ENCODE data around the gene DHX40. TPM values are rescaled to one million over a fixed set of nuclear protein-coding genes. Genes with fewer than 3 reads are reported as not detected.

The DHX40 gene
- total RNA-seq, 1 experiment from 2014 or later, result 23.3 TPM

GRCh38 chr17:59643159-59644140, 78.0 kb downstream of the DHX40 start:
- DNase-seq (ENCODE audit: unreplicated experiment), result no peak
- peaks cover 24% of the 10 kb centered on the region for H3K4me1 Mint-ChIP-seq (ENCODE audit: insufficient read depth, unreplicated experiment)
- no peak overlapping the region for H3K4me3 Mint-ChIP-seq (ENCODE audit: unreplicated experiment)
- ChIA-PET POLR2A (interaction anchor here (0.9 to 3.1 kb wide), 6 partner anchors 9 to 64 kb away, joined by 3 to 27 read pairs (median 4); partner anchors contain the start of genes CLTC, PTRH2 and VMP1), CTCF (interaction anchor here (0.5 to 0.7 kb wide), 2 partner anchors 36 to 272 kb away, joined by 3 to 4 read pairs; no protein-coding TSS in a partner anchor)
- BruUV-seq (replicated peaks), result no TSS peak
- peaks cover 71% of the 10 kb centered on the region for H3K36me3 Mint-ChIP-seq (ENCODE audit: insufficient read depth, unreplicated experiment)
- no peaks in the 10 kb centered on the region for H3K9me3 Mint-ChIP-seq (ENCODE audit: unreplicated experiment)
- TF ChIP-seq CTCF (IDR thresholded peaks at IDR 0.05; ENCODE audit: unreplicated experiment), result no peak
- intact Hi-C loops (cut with micrococcal nuclease), result no loop called here
- H3K27ac Mint-ChIP-seq (ENCODE audit: low read depth, unreplicated experiment), result peak overlapping the region; percentile 76
- H3K27me3 Mint-ChIP-seq (ENCODE audit: insufficient read depth, unreplicated experiment), result no peaks in the 10 kb centered on the region

- POLR2A ChIA-PET, result no interaction called here
- Mint-ChIP-seq H3K36me3 (ENCODE audit: insufficient read depth, unreplicated experiment) (peaks cover 92% of the 10 kb centered on the region), H3K9me3 (ENCODE audit: unreplicated experiment) (no peaks in the 10 kb centered on the region), H3K4me1 (ENCODE audit: insufficient read depth, unreplicated experiment) (peaks cover 21% of the 10 kb centered on the region), H3K27ac (ENCODE audit: low read depth, unreplicated experiment) (no peak overlapping the region), H3K27me3 (ENCODE audit: insufficient read depth, unreplicated experiment) (no peaks in the 10 kb centered on the region), H3K4me3 (ENCODE audit: unreplicated experiment) (no peak overlapping the region)
- TF ChIP-seq CTCF (IDR thresholded peaks at IDR 0.05; ENCODE audit: unreplicated experiment), result no peak
- no TSS peak for BruUV-seq (replicated peaks)
- CTCF ChIA-PET, result interaction anchor here (1.6 kb wide), 1 partner anchor 10 kb away, joined by 3 read pairs; no protein-coding TSS in a partner anchor
- no peak for DNase-seq (ENCODE audit: unreplicated experiment)
- intact Hi-C loops (cut with micrococcal nuclease), result no loop called here
Observed at GRCh38 chr17:59647288-59647687, 81.9 kb downstream of the DHX40 start.

GRCh38 chr17:59649886-59650285, 84.5 kb downstream of the DHX40 start:
- Mint-ChIP-seq H3K27me3 (ENCODE audit: insufficient read depth, unreplicated experiment) (no peaks in the 10 kb centered on the region), H3K9me3 (ENCODE audit: unreplicated experiment) (no peaks in the 10 kb centered on the region), H3K4me3 (ENCODE audit: unreplicated experiment) (no peak overlapping the region), H3K27ac (ENCODE audit: low read depth, unreplicated experiment) (no peak overlapping the region), H3K4me1 (ENCODE audit: insufficient read depth, unreplicated experiment) (peaks cover 6% of the 10 kb centered on the region), H3K36me3 (ENCODE audit: insufficient read depth, unreplicated experiment) (peaks cover 96% of the 10 kb centered on the region)
- DNase-seq (ENCODE audit: unreplicated experiment), result no peak
- ChIA-PET CTCF (no interaction called here), POLR2A (interaction anchor here (1.1 kb wide), 1 partner anchor 12 kb away, joined by 4 read pairs; no protein-coding TSS in a partner anchor)
- intact Hi-C loops (cut with micrococcal nuclease), result no loop called here
- BruUV-seq (replicated peaks), result no TSS peak
- TF ChIP-seq CTCF (IDR thresholded peaks at IDR 0.05; ENCODE audit: unreplicated experiment), result no peak

- intact Hi-C loops (cut with micrococcal nuclease), result no loop called here
- no peaks in the 10 kb centered on the region for H3K9me3 Mint-ChIP-seq (ENCODE audit: unreplicated experiment)
- no peak overlapping the region for H3K4me3 Mint-ChIP-seq (ENCODE audit: unreplicated experiment)
- H3K27ac Mint-ChIP-seq (ENCODE audit: low read depth, unreplicated experiment), result no peak overlapping the region
- H3K27me3 Mint-ChIP-seq (ENCODE audit: insufficient read depth, unreplicated experiment), result no peaks in the 10 kb centered on the region
- TF ChIP-seq CTCF (IDR thresholded peaks at IDR 0.05; ENCODE audit: unreplicated experiment), result no peak
- CTCF ChIA-PET, result no interaction called here
- POLR2A ChIA-PET, result interaction anchor here (0.7 to 1.2 kb wide), 3 partner anchors 11 to 52 kb away, joined by 3 to 4 read pairs (median 3); no protein-coding TSS in a partner anchor
- peaks cover 6% of the 10 kb centered on the region for H3K4me1 Mint-ChIP-seq (ENCODE audit: insufficient read depth, unreplicated experiment)
- BruUV-seq (replicated peaks), result no TSS peak
- DNase-seq (ENCODE audit: unreplicated experiment), result no peak
- H3K36me3 Mint-ChIP-seq (ENCODE audit: insufficient read depth, unreplicated experiment), result peaks cover 96% of the 10 kb centered on the region
Observed at GRCh38 chr17:59650642-59651041, 85.2 kb downstream of the DHX40 start.

All from MCF 10A (cell line).